ENCODE data around the gene COG1. TPM values are rescaled to one million over a fixed set of nuclear protein-coding genes. Genes with fewer than 3 reads are reported as not detected.

The COG1 gene
- polyA plus RNA-seq, 4 donors: 41.0 to 68.2 (median 54.7) TPM

DNA sequence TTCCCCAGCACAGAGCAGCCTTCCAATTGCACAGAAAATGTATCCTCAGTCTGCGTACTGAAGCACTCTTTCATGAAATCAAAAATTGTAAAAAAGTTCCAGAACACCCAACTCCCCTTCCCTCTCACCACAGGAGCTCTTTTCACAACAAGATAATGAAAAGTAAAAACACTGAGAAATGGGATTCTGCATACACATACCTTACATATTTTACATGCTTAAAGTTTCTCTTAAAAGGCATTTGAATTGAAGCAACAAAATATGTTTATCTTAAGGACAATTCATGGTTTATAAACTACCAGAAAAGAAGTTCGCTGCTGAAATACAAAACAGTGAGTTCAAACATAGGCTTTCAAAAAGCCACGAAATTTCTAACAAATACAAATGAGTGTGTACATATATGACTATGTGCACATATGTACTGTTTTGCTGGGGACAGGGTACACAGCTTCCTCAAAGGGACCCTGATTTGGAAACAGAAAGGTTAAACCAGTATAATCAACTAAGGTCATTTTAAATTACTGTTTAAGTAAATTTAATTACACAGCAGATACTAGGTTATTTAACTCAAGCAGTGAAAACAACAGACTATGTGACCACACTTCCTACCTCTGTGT, 33.8 kb downstream of the COG1 start:
- no peak for DNase-seq (ENCODE audit: low read depth in 4 of 4, low spot score in 2 of 4)

DNA sequence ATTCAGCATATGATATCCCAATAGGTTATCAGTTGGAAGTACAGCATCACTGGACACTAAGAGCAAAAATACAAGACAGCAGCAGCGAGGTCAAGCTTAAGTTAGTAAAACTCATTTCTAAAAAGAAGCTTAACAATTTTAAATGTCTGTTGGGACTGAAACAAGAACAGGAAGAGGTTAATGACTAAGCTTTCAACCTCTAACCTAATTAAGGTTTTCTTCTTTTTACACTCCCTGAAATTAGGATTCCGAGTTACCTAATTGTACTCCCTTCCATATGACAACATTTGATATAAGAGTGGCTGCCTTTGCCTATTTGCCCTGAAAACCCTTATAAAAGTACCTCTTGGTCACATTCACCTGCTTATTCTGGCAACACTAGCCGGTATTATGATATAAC, 34.5 kb downstream of the COG1 start:
- DNase-seq (ENCODE audit: low read depth in 4 of 4, low spot score in 2 of 4): no peak

- DNase-seq (ENCODE audit: low read depth in 4 of 4, low spot score in 2 of 4): no peak
These were observed 35.1 kb downstream of the COG1 start for GRCh38 chr17:73227944-73228343.

DNA sequence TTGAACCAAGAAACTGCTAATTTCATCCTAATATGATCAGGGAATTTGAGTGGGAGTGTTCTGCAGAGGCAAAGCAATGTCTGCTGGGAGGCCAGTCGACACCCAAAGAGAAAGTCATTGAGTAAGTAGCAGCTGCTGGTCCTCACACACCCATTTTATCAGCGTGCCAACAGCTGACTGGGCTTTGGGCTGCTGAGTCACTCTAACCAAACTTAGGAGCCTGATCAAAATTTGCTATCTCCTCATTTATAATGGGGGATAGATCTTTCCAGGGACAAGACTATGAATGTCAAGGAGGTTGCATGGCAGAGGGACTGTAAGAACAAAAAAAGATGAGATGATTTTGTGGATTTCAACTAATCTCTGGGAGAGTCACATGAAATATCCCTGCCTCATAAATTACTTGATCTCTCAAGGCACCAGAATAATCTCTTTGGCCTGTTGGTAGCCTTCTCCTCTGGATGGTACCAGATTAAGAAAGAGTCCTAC, 35.9 kb downstream of the COG1 start:
- no peak for DNase-seq (ENCODE audit: low read depth in 4 of 4, low spot score in 2 of 4)

DNA sequence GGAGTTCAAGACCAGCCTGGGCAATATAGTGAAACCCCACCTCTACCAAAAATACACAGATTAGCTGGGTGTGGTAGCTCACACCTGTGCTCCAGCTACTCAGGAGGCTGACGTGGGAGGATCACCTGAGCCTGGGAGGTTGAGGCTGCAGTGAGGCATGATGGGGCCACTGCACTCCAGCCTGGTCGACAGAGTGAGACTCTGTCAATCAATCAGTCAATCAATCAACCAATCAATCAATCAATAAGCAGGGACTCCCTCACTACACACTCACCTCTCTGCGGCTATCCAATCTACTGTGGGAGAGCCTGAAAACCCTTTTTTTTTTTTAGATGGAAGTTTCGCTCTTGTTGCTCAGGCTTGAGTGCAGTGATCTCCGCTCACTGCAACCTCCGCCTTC, 37.2 kb downstream of the COG1 start:
- DNase-seq (ENCODE audit: low read depth in 4 of 4, low spot score in 2 of 4): no peak

GRCh38 chr17:73231395-73231794, 38.5 kb downstream of the COG1 start:
- no peak for DNase-seq (ENCODE audit: low read depth in 4 of 4, low spot score in 2 of 4)

DNA sequence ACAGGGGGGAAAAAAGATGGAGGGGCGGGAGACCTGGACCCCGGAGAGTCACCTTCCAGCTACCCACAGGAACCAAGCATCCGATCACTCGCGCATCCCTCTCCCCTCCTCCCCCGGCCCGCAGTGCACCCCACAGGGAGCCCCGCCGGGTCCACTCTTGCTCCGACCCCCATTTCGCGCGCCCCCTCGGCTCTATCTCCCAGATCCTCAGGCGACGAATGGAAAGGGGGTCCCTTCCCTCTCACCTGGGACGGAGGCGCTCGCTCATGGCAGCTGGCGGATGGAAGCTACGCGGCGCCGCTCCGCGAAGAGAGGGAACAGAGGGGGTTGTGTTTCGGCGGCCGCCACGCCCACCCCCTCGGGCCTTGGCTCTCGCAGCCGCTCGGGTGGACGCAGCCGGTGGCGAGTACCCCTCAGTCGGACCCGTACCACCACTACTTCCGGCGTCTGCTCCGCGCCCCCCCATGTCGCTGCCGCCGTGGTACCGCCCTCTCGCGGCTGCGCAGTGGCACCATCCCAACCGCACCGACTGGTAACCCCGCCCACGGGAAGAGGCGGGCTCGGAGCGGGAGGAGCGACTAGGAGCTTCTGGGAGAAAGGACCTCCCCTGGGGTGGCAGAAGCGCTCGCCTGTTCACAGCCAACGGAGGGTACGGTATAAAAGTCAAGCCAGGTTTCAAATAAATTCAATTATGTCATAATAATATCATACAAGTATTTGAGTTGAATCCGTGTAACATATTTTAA, 39.2 kb downstream of the COG1 start:
- DNase-seq (ENCODE audit: low read depth in 4 of 4, low spot score in 2 of 4): peak; percentile 89 to 93 (median 90)

DNA sequence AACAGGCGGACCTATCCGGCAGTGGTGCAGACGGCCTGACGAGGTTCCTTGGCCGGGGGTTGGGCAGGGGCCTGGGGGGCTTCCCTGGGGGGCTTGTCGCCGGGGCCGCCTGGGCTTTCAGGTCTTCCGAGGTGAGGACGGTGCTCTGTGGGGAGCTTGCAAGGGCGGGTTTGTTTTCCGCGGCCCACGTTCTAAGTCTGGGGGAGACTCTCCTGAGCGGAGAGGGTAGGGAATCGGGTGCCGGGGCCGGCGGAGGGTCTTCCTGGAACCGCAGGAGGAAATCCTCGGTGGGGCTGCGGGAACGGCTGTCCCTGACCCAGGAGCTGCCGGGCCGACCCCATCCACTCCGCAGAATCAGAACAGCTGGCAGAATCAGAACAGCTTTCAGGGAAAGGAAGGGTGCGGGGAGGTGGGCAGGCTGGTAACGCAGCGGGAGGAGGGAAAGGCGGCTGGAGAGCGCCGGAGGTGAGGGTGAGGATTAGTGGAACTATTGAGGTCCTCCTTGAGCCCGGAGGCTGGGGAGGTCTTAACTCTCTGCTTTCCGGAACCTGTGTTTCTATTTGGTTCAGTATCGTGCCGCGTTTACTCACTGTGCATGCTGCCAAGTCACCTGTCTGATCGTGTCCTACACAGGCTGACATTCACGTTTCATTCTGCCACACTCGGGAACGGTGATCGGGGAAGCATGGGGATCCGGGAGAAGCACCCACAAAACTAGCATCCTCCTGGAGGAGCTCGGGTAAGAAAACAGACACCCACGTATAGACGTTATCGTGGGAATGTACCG, 39.9 kb downstream of the COG1 start:
- no peak for DNase-seq (ENCODE audit: low read depth in 4 of 4, low spot score in 2 of 4)

DNA sequence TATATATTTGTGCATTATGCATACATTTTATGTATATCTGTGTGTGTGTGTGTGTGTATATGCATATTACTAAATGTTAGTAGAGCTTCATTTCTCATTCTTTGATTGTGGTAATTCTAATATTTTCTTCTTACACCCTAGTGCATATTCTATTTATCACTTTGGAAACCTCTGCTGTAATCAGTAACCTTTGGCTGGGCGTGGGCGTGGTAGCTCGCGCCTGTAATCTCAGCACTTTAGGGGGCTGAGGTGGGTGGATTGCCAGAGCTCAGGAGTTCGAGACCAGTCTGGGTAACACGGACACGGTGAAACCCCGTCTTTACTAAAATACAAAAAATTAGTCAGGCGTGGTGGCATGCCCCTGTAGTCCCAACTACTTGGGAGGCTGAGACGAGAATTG, 41.9 kb downstream of the COG1 start:
- DNase-seq (ENCODE audit: low read depth in 4 of 4, low spot score in 2 of 4): no peak

GRCh38 chr17:73237714-73238113, 44.9 kb downstream of the COG1 start:
- no peak for DNase-seq (ENCODE audit: low read depth in 4 of 4, low spot score in 2 of 4)

- no peak for DNase-seq (ENCODE audit: low read depth in 4 of 4, low spot score in 2 of 4)
These were observed 47.7 kb downstream of the COG1 start for GRCh38 chr17:73240561-73240960.

- no peak for DNase-seq (ENCODE audit: low read depth in 4 of 4, low spot score in 2 of 4)
These were observed 54.9 kb downstream of the COG1 start for GRCh38 chr17:73247726-73248125.

- DNase-seq (ENCODE audit: low read depth in 4 of 4, low spot score in 2 of 4): no peak
These were observed 55.7 kb downstream of the COG1 start for GRCh38 chr17:73248532-73248931.

- DNase-seq (ENCODE audit: low read depth in 4 of 4, low spot score in 2 of 4): no peak
These were observed 56.8 kb downstream of the COG1 start for GRCh38 chr17:73249700-73250099.

GRCh38 chr17:73250851-73251640, 58.2 kb downstream of the COG1 start:
- DNase-seq (ENCODE audit: low read depth in 4 of 4, low spot score in 2 of 4): no peak

DNA sequence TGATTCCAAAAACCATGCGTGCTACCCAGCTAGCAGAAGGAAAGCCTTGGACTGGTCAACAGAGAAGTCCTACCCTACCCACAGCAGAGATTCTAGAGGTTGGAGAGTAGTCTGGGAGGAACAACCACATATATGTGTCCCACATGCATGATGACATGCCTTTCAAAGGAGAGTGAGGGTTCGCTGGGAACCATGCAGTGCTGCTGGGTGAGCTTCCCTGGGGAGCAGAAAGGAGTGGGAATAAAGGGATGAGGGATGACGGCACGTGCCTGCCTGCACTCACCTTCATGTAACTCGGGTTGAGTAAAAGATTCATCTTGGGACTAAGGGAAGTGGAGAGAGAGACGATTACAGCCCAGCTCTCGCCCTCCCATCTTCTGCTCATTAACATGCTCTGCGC, 59.0 kb downstream of the COG1 start:
- no peak for DNase-seq (ENCODE audit: low read depth in 4 of 4, low spot score in 2 of 4)

- DNase-seq (ENCODE audit: low read depth in 4 of 4, low spot score in 2 of 4): no peak
These were observed 62.9 kb downstream of the COG1 start for GRCh38 chr17:73255671-73256181.

DNA sequence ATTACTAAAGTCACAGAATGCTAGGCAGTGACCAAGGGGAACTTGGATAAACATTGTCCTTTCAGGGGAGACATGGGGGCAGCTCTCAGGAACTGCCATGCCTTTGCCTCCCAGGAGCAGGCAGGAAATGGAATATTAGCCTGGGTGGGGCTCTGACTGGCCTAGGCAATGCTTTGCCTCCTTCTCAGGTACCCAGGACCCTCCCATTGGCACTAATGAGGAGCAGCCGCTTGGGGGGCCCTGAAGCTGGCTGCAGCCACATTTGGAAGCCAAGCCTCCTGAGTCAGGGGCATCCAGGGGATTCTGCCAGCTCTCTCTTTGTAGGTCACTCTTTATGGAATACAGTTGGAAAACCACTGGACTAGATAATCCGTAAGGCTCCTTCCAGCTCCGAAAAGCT, 63.4 kb downstream of the COG1 start:
- no peak for DNase-seq (ENCODE audit: low read depth in 4 of 4, low spot score in 2 of 4)

- DNase-seq (ENCODE audit: low read depth in 4 of 4, low spot score in 2 of 4): no peak
These were observed 64.7 kb downstream of the COG1 start for GRCh38 chr17:73257516-73257915.

Data from left renal cortex interstitium (tissue), 4 donors.